Kidney (tissue), 14 donors: ENCODE data around the gene ERBIN. TPM values are rescaled to one million over a fixed set of nuclear protein-coding genes. Genes with fewer than 3 reads are reported as not detected.

Experiments
- DNase-seq, 5 donors: peaks; one replicate each; pipeline ENCODE4 v3.0.0-alpha.2; 2013 to 2020
- FAIRE-seq: peaks from 2 replicates; lab custom pipeline; 2012; peaks lifted over from hg19 to GRCh38; lab: Jason Lieb, UNC
- H3K27ac ChIP-seq, 2 donors: one replicate each; pipeline ENCODE4 v1.7.0; 2013; ENCODE audit warnings: low read depth in 2 of 2, low read length in 2 of 2, inconsistent platforms in 1 of 2
- H3K27me3 ChIP-seq: one replicate; pipeline ENCODE4 v1.7.1; 2013; ENCODE audit warnings: low read length, inconsistent platforms; ENCODE audit not compliant: control insufficient read depth, insufficient read depth
- H3K36me3 ChIP-seq, 3 donors: one replicate each; pipeline versions ENCODE4 v1.7.0 to v1.7.1; 2013; ENCODE audit warnings: low read length in 3 of 3, control low read depth in 1 of 3, inconsistent platforms in 1 of 3; ENCODE audit not compliant: insufficient read depth in 3 of 3, control insufficient read depth in 2 of 3
- H3K4me1 ChIP-seq, 3 donors: one replicate each; pipeline versions ENCODE4 v1.7.0 to v1.7.1; 2013; ENCODE audit warnings: low read length in 3 of 3, inconsistent platforms in 1 of 3, low read depth in 1 of 3; ENCODE audit not compliant: control insufficient read depth in 2 of 3, insufficient read depth in 2 of 3
- H3K4me3 ChIP-seq, 3 donors: one replicate each; pipeline versions ENCODE4 v1.7.0 to v1.8.1; 2013; ENCODE audit warnings: low read length in 3 of 3, control low read depth in 1 of 3, inconsistent platforms in 1 of 3
- H3K9ac ChIP-seq, 3 donors: one replicate each; pipeline versions ENCODE4 v1.7.0 to v1.7.1; 2013; ENCODE audit warnings: low read length in 3 of 3, control low read depth in 1 of 3, inconsistent platforms in 1 of 3
- H3K9me3 ChIP-seq, 3 donors: one replicate each; pipeline versions ENCODE4 v1.7.0 to v1.7.1; 2013; ENCODE audit warnings: low read length in 3 of 3, control low read depth in 1 of 3, inconsistent platforms in 1 of 3; ENCODE audit not compliant: control insufficient read depth in 2 of 3, insufficient read depth in 1 of 3
- CTCF ChIP-seq: IDR thresholded peaks from 3 replicates; pipeline ENCODE4 v1.5.1; 2012; ENCODE audit warnings: mild to moderate bottlenecking, moderate library complexity, borderline replicate concordance; ENCODE audit not compliant: insufficient read depth; ENCODE audit errors: extremely low read depth
- intact Hi-C: fragments of 100-400 bp; cut with DNase I; formaldehyde crosslinking; loops from one replicate; pipeline ENCODE4 v1.11.1; 2022
- polyA plus RNA-seq: library from polyadenylated mRNA; stranded (reverse); fragments of 350-450 nt; fragmentation: Illumina TruSeq; extraction: RNeasy Lipid Tissue Mini Kit (QIAGEN cat#74804); gene quantifications from one replicate; pipeline ENCODE4 v1.2.3, GENCODE V29; 2014; ENCODE audit warnings: low read depth, low replicate concordance; ENCODE audit not compliant: insufficient read depth
- total RNA-seq: library from RNA; stranded (reverse); fragmentation: NEBNext Ultra II Directional; extraction: Animal tissue kit (Norgen Biotek cat#: 25700); gene quantifications from one replicate; pipeline ENCODE4 v1.2.1, GENCODE V29; 2021
- donor health status: control.
- donor health status: control.
- donor health status: control.
- donor health status: control.
- donor health status: control.
- donor health status: DM: yes; HTN: yes; CAD: no.
- donor health status: Normal renal cell carcinoma (clear cell type).

Gene ERBIN
- total and polyA plus RNA-seq, 2 donors from 2014 or later: 14.3 to 85.1 TPM

- DNase-seq: no peak
- Histone ChIP-seq H3K27ac (no peak overlapping the region), H3K4me1 (peaks cover 0 to 24% (median 0%) of the 10 kb centered on the region in 3 donors), H3K36me3 (no peaks in the 10 kb centered on the region), H3K9ac (no peak overlapping the region), H3K27me3 (no peaks in the 10 kb centered on the region), H3K9me3 (no peaks in the 10 kb centered on the region), H3K4me3 (no peak overlapping the region)
- intact Hi-C loops: no loop called here
- TF ChIP-seq CTCF: no peak
- FAIRE-seq: no peak
These were observed 10.3 kb upstream of the ERBIN start for GRCh38 chr5:65916066-65916465.

DNA sequence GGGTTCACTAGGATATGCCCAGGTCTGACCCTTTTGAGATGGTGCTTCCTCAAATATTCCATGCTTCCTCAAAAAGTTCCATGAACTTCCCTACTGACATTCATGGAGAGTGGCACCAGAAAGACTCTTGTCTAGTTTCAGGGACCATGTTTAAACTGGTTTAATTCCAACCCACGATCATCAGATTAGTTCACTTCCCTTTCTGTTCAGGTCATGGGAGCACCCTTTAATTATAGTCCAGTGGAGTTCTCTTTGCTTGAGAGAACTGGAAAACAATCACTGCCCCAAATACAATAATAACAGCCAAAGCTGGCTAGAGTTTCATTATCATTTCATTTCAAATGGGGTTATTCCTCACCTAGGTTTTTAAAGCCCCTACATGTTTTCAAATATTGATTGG lies 9.7 kb upstream of the ERBIN start:
- DNase-seq (no peak), FAIRE-seq (no peak)
- TF ChIP-seq CTCF: no peak
- H3K27me3 ChIP-seq: no peaks in the 10 kb centered on the region
- no peaks in the 10 kb centered on the region for H3K9me3 ChIP-seq
- intact Hi-C loops: no loop called here
- H3K36me3 ChIP-seq: no peaks in the 10 kb centered on the region
- no peak overlapping the region for H3K27ac ChIP-seq
- peaks cover 0 to 24% (median 0%) of the 10 kb centered on the region in 3 donors for H3K4me1 ChIP-seq
- H3K9ac ChIP-seq: no peak overlapping the region
- H3K4me3 ChIP-seq: no peak overlapping the region

- Histone ChIP-seq H3K4me1 (peaks cover 0 to 20% (median 2%) of the 10 kb centered on the region in 3 donors), H3K36me3 (no peaks in the 10 kb centered on the region), H3K27ac (no peak overlapping the region), H3K27me3 (no peaks in the 10 kb centered on the region), H3K9ac (no peak overlapping the region), H3K4me3 (no peak overlapping the region), H3K9me3 (no peaks in the 10 kb centered on the region)
- intact Hi-C loops: no loop called here
- DNase-seq (no peak), FAIRE-seq (no peak)
- no peak for TF ChIP-seq CTCF
These were observed 6.6 kb upstream of the ERBIN start for GRCh38 chr5:65919773-65920172.

- FAIRE-seq (no peak), DNase-seq (no peak)
- Histone ChIP-seq H3K9me3 (no peaks in the 10 kb centered on the region), H3K27ac (no peak overlapping the region), H3K9ac (no peak overlapping the region), H3K27me3 (no peaks in the 10 kb centered on the region), H3K36me3 (no peaks in the 10 kb centered on the region), H3K4me3 (no peak overlapping the region), H3K4me1 (peaks cover 0 to 11% (median 4%) of the 10 kb centered on the region in 3 donors)
- intact Hi-C loops: no loop called here
- TF ChIP-seq CTCF: no peak
These were observed 3.0 kb upstream of the ERBIN start for GRCh38 chr5:65923339-65923738.
